Psoas muscle (tissue), 8 donors: ENCODE results near the gene PNPO. TPM values are rescaled to one million over a fixed set of nuclear protein-coding genes. Genes with fewer than 3 reads are reported as not detected.

ENCODE experiments used
- ATAC-seq, 4 donors: fragments of 200-7000 bp; cut with Tn5 transposase; one replicate each; pipeline ENCODE4 v1.9.1; 2020; ENCODE audit warnings: moderate library complexity in 3 of 4, mild to moderate bottlenecking in 2 of 4
- DNase-seq, 2 donors: peaks; one replicate each; pipeline ENCODE4 v3.0.0-alpha.2; 2020
- H3K27ac ChIP-seq: fragments of 200-600 bp; one replicate; pipeline ENCODE4 v1.8.0; 2022
- H3K27me3 ChIP-seq, 3 donors: fragments of 200-600 bp in 1 of 3; one replicate each; pipeline versions ENCODE4 v1.6.1 to v1.8.0; 2013 to 2022; ENCODE audit warnings: low read length in 2 of 3, mild to moderate bottlenecking in 2 of 3, moderate library complexity in 1 of 3; ENCODE audit not compliant: insufficient read depth in 3 of 3
- H3K36me3 ChIP-seq, 2 donors: fragments of 200-600 bp in 1 of 2; one replicate each; pipeline versions ENCODE4 v1.6.1 to v1.8.0; 2013 to 2022; ENCODE audit warnings: low read depth in 1 of 2, mild to moderate bottlenecking in 1 of 2, moderate library complexity in 1 of 2; ENCODE audit not compliant: insufficient read depth in 1 of 2
- H3K4me1 ChIP-seq: fragments of 200-600 bp; one replicate; pipeline ENCODE4 v1.8.0; 2022
- H3K4me3 ChIP-seq: fragments of 200-600 bp; one replicate; pipeline ENCODE4 v1.8.0; 2022; ENCODE audit warnings: mild to moderate bottlenecking
- H3K9me3 ChIP-seq: fragments of 200-600 bp; one replicate; pipeline ENCODE4 v1.8.0; 2022
- WGBS, 3 donors: extraction: QIAGEN DNeasy Blood & Tissue Kit; methylation state at CpG; one replicate each; pipeline versions ENCODE4 v1.1.6 to v1.1.7; 2013; 5-methylcytosine and 5-hydroxymethylcytosine counted together
- intact Hi-C, 2 donors: fragments of 100-400 bp; cut with DNase I; formaldehyde crosslinking; loops; one replicate each; pipeline versions ENCODE4 v1.11.0 to v1.14.2; 2022
- polyA plus RNA-seq, 3 donors: library from polyadenylated mRNA; stranded (reverse); fragments of 200-250 nt; gene quantifications; one replicate each; pipeline ENCODE4 v1.2.3, GENCODE V29; 2013
- total RNA-seq, 4 donors: library from RNA; stranded (reverse); fragmentation: NEBNext Ultra II Directional in 2 of 4; extraction: Animal tissue kit (Norgen Biotek cat#: 25700) in 2 of 4; gene quantifications; one replicate each; pipeline versions ENCODE4 v1.2.1 to v1.2.4, GENCODE V29; 2021 to 2023
- TF ChIP-seq, protein P1 (sequence below): fragments of 200-600 bp; IDR thresholded peaks from one replicate; pipeline ENCODE4 v1.8.0; 2022; ENCODE audit warnings: antibody characterized with exemption
- donor health status: healthy with polysubstance abuse.
- donor health status: DM: no; HTN: no; CAD: no; lungs with moderate emphysema.
- donor health status: Bipolar disorder and iron deficiency.
- donor health status: healthy.
- donor health status: DM: yes; HTN: yes; CAD: no.
- donor health status: DM: no; HTN: no; CAD: no.
- donor health status: DM: no; HTN: no; CAD: no.
- donor health status: DM: yes; HTN: yes; CAD: no.

Gene PNPO
- total and polyA plus RNA-seq, 7 donors, result 12.0 to 42.3 (median 30.0) TPM

GRCh38 chr17:47899643-47900042 lies 41.7 kb upstream of the PNPO start:
- intact Hi-C loops, result loop anchor here in 1 of 2 donors (5.0 kb wide), 1 partner anchor 48 kb away; no protein-coding TSS in a partner anchor
- ATAC-seq (no peak), DNase-seq (no peak)
- TF ChIP-seq, protein P1, sequence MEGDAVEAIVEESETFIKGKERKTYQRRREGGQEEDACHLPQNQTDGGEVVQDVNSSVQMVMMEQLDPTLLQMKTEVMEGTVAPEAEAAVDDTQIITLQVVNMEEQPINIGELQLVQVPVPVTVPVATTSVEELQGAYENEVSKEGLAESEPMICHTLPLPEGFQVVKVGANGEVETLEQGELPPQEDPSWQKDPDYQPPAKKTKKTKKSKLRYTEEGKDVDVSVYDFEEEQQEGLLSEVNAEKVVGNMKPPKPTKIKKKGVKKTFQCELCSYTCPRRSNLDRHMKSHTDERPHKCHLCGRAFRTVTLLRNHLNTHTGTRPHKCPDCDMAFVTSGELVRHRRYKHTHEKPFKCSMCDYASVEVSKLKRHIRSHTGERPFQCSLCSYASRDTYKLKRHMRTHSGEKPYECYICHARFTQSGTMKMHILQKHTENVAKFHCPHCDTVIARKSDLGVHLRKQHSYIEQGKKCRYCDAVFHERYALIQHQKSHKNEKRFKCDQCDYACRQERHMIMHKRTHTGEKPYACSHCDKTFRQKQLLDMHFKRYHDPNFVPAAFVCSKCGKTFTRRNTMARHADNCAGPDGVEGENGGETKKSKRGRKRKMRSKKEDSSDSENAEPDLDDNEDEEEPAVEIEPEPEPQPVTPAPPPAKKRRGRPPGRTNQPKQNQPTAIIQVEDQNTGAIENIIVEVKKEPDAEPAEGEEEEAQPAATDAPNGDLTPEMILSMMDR, result no peak
- Histone ChIP-seq H3K27me3 (no peaks in the 10 kb centered on the region), H3K27ac (peak overlapping the region; percentile 80), H3K4me1 (peaks cover 69% of the 10 kb centered on the region), H3K9me3 (no peaks in the 10 kb centered on the region), H3K36me3 (peaks cover 3 to 6% of the 10 kb centered on the region in 2 donors), H3K4me3 (no peak overlapping the region)
- WGBS, 3 donors, result 49 to 65% (median 55%) methylated on average over 5 of the region's 5 CpGs

- intact Hi-C loops, result no loop called here
- Histone ChIP-seq H3K27ac (peak overlapping the region; percentile 80), H3K4me3 (no peak overlapping the region), H3K4me1 (peaks cover 83% of the 10 kb centered on the region), H3K27me3 (no peaks in the 10 kb centered on the region), H3K9me3 (no peaks in the 10 kb centered on the region), H3K36me3 (peaks cover 3 to 6% of the 10 kb centered on the region in 2 donors)
- no peak for DNase-seq
- WGBS, 3 donors, result 71 to 84% (median 72%) methylated on average over 7 of the region's 7 CpGs
- TF ChIP-seq, protein P1, result no peak
- ATAC-seq, result no peak
Observed at GRCh38 chr17:47901423-47901822, 39.9 kb upstream of the PNPO start.

DNA sequence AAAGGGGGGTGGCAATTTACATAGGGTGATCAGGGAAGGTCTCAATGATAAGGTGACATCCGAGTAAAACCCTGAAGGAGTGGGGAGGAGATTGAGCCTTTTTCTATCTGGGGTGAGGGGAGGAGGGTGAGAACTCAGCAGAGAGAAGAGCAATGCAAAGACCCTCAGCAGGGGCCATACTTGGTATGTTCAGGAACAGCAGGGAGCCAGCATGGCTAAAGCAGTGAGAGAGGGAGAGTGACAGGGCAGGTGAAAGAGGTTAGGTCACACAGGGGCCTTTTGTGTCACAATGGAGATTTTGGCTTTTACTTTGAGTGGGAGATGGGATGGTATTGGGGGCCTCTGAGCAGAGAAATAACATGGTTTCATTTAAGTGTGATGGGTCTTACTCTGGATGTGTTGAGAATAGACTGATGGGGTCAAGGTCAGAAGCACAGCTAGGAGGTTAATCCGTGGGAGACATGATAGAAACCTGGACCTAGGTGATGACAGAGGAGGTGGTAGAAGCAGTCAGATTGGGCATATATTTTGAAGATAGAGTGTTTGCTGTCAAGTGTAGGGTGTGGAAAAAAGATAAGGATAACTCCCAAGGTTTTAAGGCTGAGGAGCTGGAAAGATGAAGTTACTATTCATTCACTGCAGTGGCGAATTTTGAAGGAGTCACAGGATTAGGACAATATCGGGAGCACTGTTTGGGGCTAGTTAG lies 39.2 kb upstream of the PNPO start:
- ATAC-seq (no peak), DNase-seq (no peak)
- H3K4me3 ChIP-seq, result no peak overlapping the region
- TF ChIP-seq, protein P1, result no peak
- H3K36me3 ChIP-seq, result peaks cover 3 to 6% of the 10 kb centered on the region in 2 donors
- intact Hi-C loops, result no loop called here
- H3K9me3 ChIP-seq, result no peaks in the 10 kb centered on the region
- H3K27me3 ChIP-seq, result no peaks in the 10 kb centered on the region
- H3K27ac ChIP-seq, result peak overlapping the region; percentile 88
- peaks cover 87% of the 10 kb centered on the region for H3K4me1 ChIP-seq
- WGBS, 3 donors, result 75 to 78% (median 77%) methylated on average over 4 of the region's 4 CpGs

- intact Hi-C loops, result loop anchor here in 1 of 2 donors (5.0 kb wide), 1 partner anchor 42 kb away; no protein-coding TSS in a partner anchor
- TF ChIP-seq, protein P1, result no peak
- peak overlapping the region; percentile 45 for H3K4me3 ChIP-seq
Observed at GRCh38 chr17:47905221-47905733, 36.1 kb upstream of the PNPO start.

More at GRCh38 chr17:47905221-47905733, 36.1 kb upstream of the PNPO start:
- peak; percentile 52 to 71 (median 64) for ATAC-seq
- Histone ChIP-seq H3K27ac (peak overlapping the region; percentile 88), H3K9me3 (no peaks in the 10 kb centered on the region), H3K27me3 (no peaks in the 10 kb centered on the region), H3K36me3 (peaks cover 0 to 3% of the 10 kb centered on the region in 2 donors), H3K4me1 (peaks cover 82% of the 10 kb centered on the region)
- peak; percentile 72 to 88 for DNase-seq
- 4 to 14% (median 7%) methylated on average over 8 of the region's 8 CpGs for WGBS, 3 donors
